HepG2 (cell line): ENCODE measurements around the gene CD200.

Source experiments
- ATF3 ChIP-seq: sonication (generic); formaldehyde crosslinking; IDR thresholded peaks from 2 replicates; pipeline ENCODE4 v1.4.0; 2020; ENCODE audit warnings: missing genetic modification reagents
- CTCF ChIP-seq: sonication (generic); formaldehyde crosslinking; IDR thresholded peaks from 2 replicates; pipeline ENCODE4 v1.5.0; 2020; ENCODE audit warnings: mild to moderate bottlenecking, missing genetic modification reagents, moderate library complexity
- GABPA ChIP-seq, 2 experiments: IDR thresholded peaks; 2 replicates each; pipeline ENCODE4 v1.6.1; 2011 to 2016; ENCODE audit warnings: low read depth in 2 of 2, low read length in 1 of 2, missing biosample characterization in 1 of 2, missing genetic modification characterization in 1 of 2
- GABPB1 ChIP-seq: IDR thresholded peaks from 2 replicates; pipeline ENCODE4 v1.6.1; 2016; ENCODE audit warnings: mild to moderate bottlenecking, missing genetic modification reagents, moderate library complexity, missing compliant biosample characterization
- HDAC6 ChIP-seq: fragments of 200-600 bp; sonication (generic); IDR thresholded peaks from 2 replicates; pipeline ENCODE4 v1.7.0; 2017; ENCODE audit warnings: mild to moderate bottlenecking, antibody characterized with exemption, low read length, low read depth
- HIVEP1 ChIP-seq: sonication (generic); formaldehyde crosslinking; IDR thresholded peaks from 2 replicates; pipeline ENCODE4 v1.4.0; 2020; ENCODE audit warnings: mild to moderate bottlenecking, missing genetic modification reagents
- HMGXB3 ChIP-seq: sonication (generic); formaldehyde crosslinking; IDR thresholded peaks from 2 replicates; pipeline ENCODE4 v1.4.0; 2020; ENCODE audit warnings: missing genetic modification reagents, borderline replicate concordance
- IRF2 ChIP-seq: IDR thresholded peaks from 2 replicates; pipeline ENCODE4 v1.6.1; 2018; ENCODE audit warnings: missing genetic modification reagents, missing compliant biosample characterization
- PAX8 ChIP-seq: sonication (generic); formaldehyde crosslinking; IDR thresholded peaks from 2 replicates; pipeline ENCODE4 v1.8.0; 2022; ENCODE audit warnings: mild to moderate bottlenecking, missing genetic modification reagents, borderline replicate concordance
- RBFOX2 ChIP-seq: fragments of 200-400 bp; formaldehyde crosslinking; IDR thresholded peaks from 2 replicates; pipeline ENCODE4 v1.6.1; 2017; ENCODE audit warnings: low read depth, mild to moderate bottlenecking, low read length
- TARDBP ChIP-seq: sonication (generic); formaldehyde crosslinking; IDR thresholded peaks from 2 replicates; pipeline ENCODE4 v1.8.0; 2022; ENCODE audit warnings: mild to moderate bottlenecking, missing genetic modification reagents
- TBP ChIP-seq: sonication (generic); formaldehyde crosslinking; IDR thresholded peaks from 2 replicates; pipeline ENCODE4 v1.5.0; 2020; ENCODE audit warnings: missing genetic modification reagents
- TP53 ChIP-seq: sonication (generic); formaldehyde crosslinking; conservative IDR thresholded peaks from 2 replicates; pipeline ENCODE4 v1.4.0; 2020; ENCODE audit warnings: missing genetic modification reagents

- TF ChIP-seq TARDBP (CRISPR knock-in tag): no peak
- TF ChIP-seq IRF2 (CRISPR knock-in tag): no peak
- TF ChIP-seq HIVEP1 (CRISPR knock-in tag): no peak
- TF ChIP-seq CTCF (CRISPR knock-in tag): no peak
- no peak for TF ChIP-seq TBP (CRISPR knock-in tag)
- TF ChIP-seq RBFOX2: no peak
- no peak for TF ChIP-seq GABPB1 (CRISPR knock-in tag)
- no peak for TF ChIP-seq HDAC6
- no peak for TF ChIP-seq TP53
- no peak for TF ChIP-seq ATF3
- TF ChIP-seq PAX8 (CRISPR knock-in tag): no peak
- TF ChIP-seq HMGXB3 (CRISPR knock-in tag): no peak
- no peak for TF ChIP-seq GABPA (IDR thresholded peaks at IDR 0.05; ENCODE audit: low read depth, low read length)
- no peak for TF ChIP-seq GABPA (CRISPR knock-in tag; IDR thresholded peaks at IDR 0.05; ENCODE audit: low read depth)
Measured at GRCh38 chr3:112335434-112335781, 2.5 kb downstream of the CD200 start.
